ENCODE results near the gene CELSR1.

DNA sequence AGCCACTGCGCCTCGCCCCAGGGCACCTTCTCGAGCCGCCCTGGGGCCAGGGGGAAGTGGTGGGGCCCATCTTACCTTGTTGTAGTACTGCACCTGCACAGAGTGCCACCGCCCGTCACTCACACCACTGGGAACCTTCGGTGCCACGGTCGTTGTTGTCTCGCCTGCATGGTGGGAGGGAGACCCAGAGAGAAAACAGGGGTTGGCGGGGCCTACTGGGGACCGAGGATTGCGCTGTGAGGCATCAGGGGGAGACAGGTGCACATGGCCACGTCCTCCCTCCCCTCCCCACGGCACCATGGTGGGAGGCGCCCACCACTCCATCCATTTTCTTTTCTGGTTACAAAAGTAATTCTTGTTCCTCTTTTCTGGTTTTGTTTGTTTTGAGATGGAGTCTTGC, 104.1 kb downstream of the CELSR1 start:
- TF ChIP-seq EZH2 (IDR thresholded peaks at IDR 0.05; ENCODE audit: insufficient read depth, low read length) (no peak), CTCF (IDR thresholded peaks at IDR 0.05; ENCODE audit: insufficient read depth, low read depth, low read length) (no peak)
